GM19467 (cell line): ENCODE data around the gene TYW1.
"Not testable (repeated sequence)": the region's sequence is repeated elsewhere in the genome, so short reads cannot be mapped to it uniquely, and the experiment has no call there.

Experiments
- ATAC-seq: cut with Tn5 transposase; IDR thresholded peaks from one replicate; pipeline ENCODE4 v1.9.1; 2021; ENCODE audit warnings: mild to moderate bottlenecking, moderate library complexity; ENCODE audit not compliant: unreplicated experiment

TYW1 gene

GRCh38 chr7:67114483-67115246, 118.0 kb downstream of the TYW1 start:
- ATAC-seq, result not testable (repeated sequence)

- ATAC-seq, result not testable (repeated sequence)
These were observed 123.9 kb downstream of the TYW1 start for GRCh38 chr7:67120491-67120890.

GRCh38 chr7:67128257-67128656, 131.6 kb downstream of the TYW1 start:
- ATAC-seq, result not testable (repeated sequence)

GRCh38 chr7:67130766-67131165, 134.1 kb downstream of the TYW1 start:
- not testable (repeated sequence) for ATAC-seq

- not testable (repeated sequence) for ATAC-seq
These were observed 138.3 kb downstream of the TYW1 start for GRCh38 chr7:67134912-67135311.

GRCh38 chr7:67135617-67136486, 139.2 kb downstream of the TYW1 start:
- not testable (repeated sequence) for ATAC-seq

- not testable (repeated sequence) for ATAC-seq
These were observed 140.9 kb downstream of the TYW1 start for GRCh38 chr7:67137489-67137888.

GRCh38 chr7:67139876-67140275, 143.2 kb downstream of the TYW1 start:
- not testable (repeated sequence) for ATAC-seq

GRCh38 chr7:67141001-67141400, 144.4 kb downstream of the TYW1 start:
- not testable (repeated sequence) for ATAC-seq

GRCh38 chr7:67143091-67143786, 146.6 kb downstream of the TYW1 start:
- ATAC-seq, result not testable (repeated sequence)

GRCh38 chr7:67145581-67146193, 149.1 kb downstream of the TYW1 start:
- not testable (repeated sequence) for ATAC-seq

GRCh38 chr7:67149131-67149530, 152.5 kb downstream of the TYW1 start:
- ATAC-seq, result not testable (repeated sequence)

- ATAC-seq, result not testable (repeated sequence)
These were observed 157.7 kb downstream of the TYW1 start for GRCh38 chr7:67154374-67154773.

GRCh38 chr7:67156064-67156463, 159.4 kb downstream of the TYW1 start:
- ATAC-seq, result not testable (repeated sequence)

GRCh38 chr7:67163285-67163684, 166.7 kb downstream of the TYW1 start:
- ATAC-seq, result peak; percentile 67

- ATAC-seq, result peak; percentile 67
These were observed 174.5 kb downstream of the TYW1 start for GRCh38 chr7:67171151-67171550.

GRCh38 chr7:67176730-67177129, 180.1 kb downstream of the TYW1 start:
- ATAC-seq, result not testable (repeated sequence)

GRCh38 chr7:67178915-67179688, 182.5 kb downstream of the TYW1 start:
- not testable (repeated sequence) for ATAC-seq

GRCh38 chr7:67182956-67183750, 186.5 kb downstream of the TYW1 start:
- ATAC-seq, result not testable (repeated sequence)
